Caco-2 (cell line): ENCODE data around the gene LRP1B. TPM values are rescaled to one million over a fixed set of nuclear protein-coding genes. Genes with fewer than 3 reads are reported as not detected.

Source experiments
- BruUV-seq: library from RNA; stranded (reverse); fragments of 400-500 nt; replicated peaks from 2 replicates; lab custom pipeline; 2021; lab: Mats Ljungman, UMichigan
- CTCF ChIA-PET: fragments of 300-600 bp; sonication (Branson Sonifier 250); formaldehyde crosslinking; loops from one replicate; lab custom pipeline; 2022; ENCODE audit warnings: antibody characterized with exemption; lab: Charles Lee
- POLR2A ChIA-PET: fragments of 300-600 bp; sonication (Branson Sonifier 250); formaldehyde crosslinking; loops from one replicate; lab custom pipeline; 2022; ENCODE audit warnings: antibody characterized with exemption; lab: Charles Lee
- DNase-seq, 2 experiments: peaks; one replicate each; pipeline versions ENCODE4 v3.0.0 to v3.0.0-alpha.2; 2020 to 2022
- H3K27me3 ChIP-seq: replicated peaks from 2 replicates; pipeline ENCODE4 v1.6.0; 2011; ENCODE audit warnings: low read length; ENCODE audit not compliant: control insufficient read depth, insufficient read depth
- H3K36me3 ChIP-seq: 2 replicates; pipeline ENCODE4 v1.5.1; 2011; ENCODE audit warnings: low read length; ENCODE audit not compliant: control insufficient read depth, insufficient read depth
- H3K4me1 ChIP-seq: fragments of 250-450 bp; sonication (Bioruptor Pico); 2 replicates; pipeline ENCODE4 v1.5.1; 2020; ENCODE audit warnings: mild to moderate bottlenecking
- H3K4me3 ChIP-seq: 2 replicates; pipeline ENCODE4 v1.5.1; 2011; ENCODE audit warnings: low read depth, mild to moderate bottlenecking, control low read depth, low read length
- H3K9me3 ChIP-seq: fragments of 250-450 bp; sonication (Bioruptor Pico); 2 replicates; pipeline ENCODE4 v1.5.1; 2020; ENCODE audit warnings: mild to moderate bottlenecking, moderate library complexity
- H3K27ac Mint-ChIP-seq: one replicate; pipeline ENCODE4 v1.8.0; 2022; ENCODE audit warnings: mixed read lengths; ENCODE audit not compliant: unreplicated experiment
- H3K27me3 Mint-ChIP-seq: one replicate; pipeline ENCODE4 v1.8.0; 2022; ENCODE audit warnings: mixed read lengths; ENCODE audit not compliant: insufficient read depth, unreplicated experiment
- H3K36me3 Mint-ChIP-seq: one replicate; pipeline ENCODE4 v1.8.0; 2022; ENCODE audit warnings: mild to moderate bottlenecking, mixed read lengths; ENCODE audit not compliant: insufficient read depth, unreplicated experiment
- H3K4me1 Mint-ChIP-seq: one replicate; pipeline ENCODE4 v1.8.0; 2022; ENCODE audit warnings: low read depth, mixed read lengths; ENCODE audit not compliant: unreplicated experiment
- H3K4me3 Mint-ChIP-seq: one replicate; pipeline ENCODE4 v1.8.0; 2022; ENCODE audit warnings: mild to moderate bottlenecking, moderate library complexity, mixed read lengths; ENCODE audit not compliant: unreplicated experiment
- H3K9me3 Mint-ChIP-seq: one replicate; pipeline ENCODE4 v1.8.0; 2022; ENCODE audit warnings: mixed read lengths; ENCODE audit not compliant: unreplicated experiment
- CTCF ChIP-seq, 2 experiments: fragments of 200-600 bp in 1 of 2; IDR thresholded peaks; 1 replicate in 1 of 2; 2 replicates in 1 of 2; pipeline versions ENCODE4 v1.5.1 to v1.8.0; 2011 to 2022; ENCODE audit warnings: antibody characterized with exemption in 1 of 2, control low read depth in 1 of 2, inconsistent platforms in 1 of 2, low read depth in 1 of 2, low read length in 1 of 2, mild to moderate bottlenecking in 1 of 2, moderate library complexity in 1 of 2; ENCODE audit not compliant: insufficient read depth in 1 of 2, severe bottlenecking in 1 of 2, unreplicated experiment in 1 of 2
- intact Hi-C: fragments of 100-400 bp; cut with micrococcal nuclease; formaldehyde crosslinking; loops from one replicate; pipeline ENCODE4 v1.10.0; 2022; ENCODE audit not compliant: unreplicated experiment
- total RNA-seq: library from RNA; stranded (reverse); gene quantifications from 2 replicates; pipeline ENCODE4 v1.2.3, GENCODE V29; 2022

Gene LRP1B
- total RNA-seq, 1 experiment from 2014 or later, result not detected

- TF ChIP-seq CTCF (IDR thresholded peaks at IDR 0.05; ENCODE audit: insufficient read depth in 1 of 2, low read depth in 1 of 2, low read length in 1 of 2, severe bottlenecking in 1 of 2, unreplicated experiment in 1 of 2), result no peak
- CTCF ChIA-PET, result no interaction called here
- H3K36me3 ChIP-seq, result no peaks in the 10 kb centered on the region
- H3K4me1 ChIP-seq, result no peaks in the 10 kb centered on the region
- Mint-ChIP-seq H3K36me3 (no peaks in the 10 kb centered on the region), H3K9me3 (no peaks in the 10 kb centered on the region), H3K27ac (no peak overlapping the region), H3K4me1 (no peaks in the 10 kb centered on the region), H3K27me3 (no peaks in the 10 kb centered on the region), H3K4me3 (no peak overlapping the region)
- no TSS peak for BruUV-seq
- H3K9me3 ChIP-seq, result no peaks in the 10 kb centered on the region
- no peaks in the 10 kb centered on the region for H3K27me3 ChIP-seq
- POLR2A ChIA-PET, result no interaction called here
- intact Hi-C loops, result no loop called here
- H3K4me3 ChIP-seq, result no peak overlapping the region
- DNase-seq, result no peak
These were observed 690.7 kb downstream of the LRP1B start for GRCh38 chr2:141440072-141440635.

DNA sequence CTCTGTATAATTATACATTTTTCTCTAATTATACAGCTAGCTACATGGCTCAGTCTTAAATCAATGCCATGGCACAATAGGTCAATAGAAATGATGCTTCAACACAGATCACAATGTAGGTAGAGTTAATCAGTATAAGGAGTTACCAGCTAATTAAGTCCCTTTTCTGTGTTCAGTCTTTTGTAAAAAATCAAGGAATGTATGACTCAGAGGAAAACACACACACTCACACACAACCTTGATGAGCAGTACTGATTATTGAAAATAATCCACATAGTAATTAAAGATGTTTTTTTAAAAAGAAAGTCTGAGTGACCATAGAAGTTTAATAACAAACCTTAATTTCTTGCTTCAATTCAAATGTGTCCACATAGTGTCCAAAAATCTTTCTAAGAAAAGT lies 691.3 kb downstream of the LRP1B start:
- Mint-ChIP-seq H3K4me3 (no peak overlapping the region), H3K36me3 (no peaks in the 10 kb centered on the region), H3K4me1 (no peaks in the 10 kb centered on the region), H3K27me3 (no peaks in the 10 kb centered on the region), H3K9me3 (no peaks in the 10 kb centered on the region), H3K27ac (no peak overlapping the region)
- no peaks in the 10 kb centered on the region for H3K4me1 ChIP-seq
- CTCF ChIA-PET, result no interaction called here
- DNase-seq, result no peak
- H3K27me3 ChIP-seq, result no peaks in the 10 kb centered on the region
- H3K4me3 ChIP-seq, result no peak overlapping the region
- no peaks in the 10 kb centered on the region for H3K9me3 ChIP-seq
- no peak for TF ChIP-seq CTCF (IDR thresholded peaks at IDR 0.05; ENCODE audit: insufficient read depth in 1 of 2, low read depth in 1 of 2, low read length in 1 of 2, severe bottlenecking in 1 of 2, unreplicated experiment in 1 of 2)
- no peaks in the 10 kb centered on the region for H3K36me3 ChIP-seq
- BruUV-seq, result no TSS peak
- POLR2A ChIA-PET, result no interaction called here
- intact Hi-C loops, result no loop called here

DNA sequence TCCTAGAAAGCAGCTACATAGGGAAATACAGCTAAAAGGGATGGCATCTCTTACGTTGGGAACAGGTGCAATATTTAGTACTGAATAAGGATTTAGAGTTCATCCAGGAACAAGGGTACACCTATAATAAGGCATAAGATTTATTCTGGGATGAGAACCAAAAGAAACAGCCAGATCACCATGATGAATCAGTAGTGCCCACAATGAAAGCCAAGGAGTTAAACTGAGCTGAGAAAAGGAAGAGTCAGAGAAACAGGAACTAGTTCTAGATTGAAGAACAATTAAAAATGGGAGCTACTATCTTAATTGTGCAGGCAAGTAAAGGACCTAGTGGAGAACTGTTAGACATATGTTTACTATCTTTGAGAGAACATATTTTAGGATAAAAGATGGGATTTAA lies 692.3 kb downstream of the LRP1B start:
- CTCF ChIA-PET, result no interaction called here
- no TSS peak for BruUV-seq
- POLR2A ChIA-PET, result no interaction called here

More for the DNA sequence above, 692.3 kb downstream of the LRP1B start:
- intact Hi-C loops, result no loop called here
- Mint-ChIP-seq H3K9me3 (no peaks in the 10 kb centered on the region), H3K36me3 (no peaks in the 10 kb centered on the region), H3K4me1 (no peaks in the 10 kb centered on the region), H3K4me3 (no peak overlapping the region), H3K27ac (no peak overlapping the region), H3K27me3 (no peaks in the 10 kb centered on the region)
- no peak for DNase-seq
- TF ChIP-seq CTCF (IDR thresholded peaks at IDR 0.05; ENCODE audit: insufficient read depth in 1 of 2, low read depth in 1 of 2, low read length in 1 of 2, severe bottlenecking in 1 of 2, unreplicated experiment in 1 of 2), result no peak
- H3K36me3 ChIP-seq, result no peaks in the 10 kb centered on the region
- no peaks in the 10 kb centered on the region for H3K9me3 ChIP-seq
- H3K4me3 ChIP-seq, result no peak overlapping the region
- H3K4me1 ChIP-seq, result no peaks in the 10 kb centered on the region
- H3K27me3 ChIP-seq, result no peaks in the 10 kb centered on the region
